Left lung (tissue), 10 donors: ENCODE measurements around the gene TOMM7. TPM values are rescaled to one million over a fixed set of nuclear protein-coding genes. Genes with fewer than 3 reads are reported as not detected.

ENCODE experiments used
- ATAC-seq: fragments of 200-7000 bp; cut with Tn5 transposase; one replicate; pipeline ENCODE4 v1.9.1; 2020; ENCODE audit warnings: moderate library complexity
- DNase-seq, 4 donors: peaks; one replicate each; pipeline ENCODE4 v3.0.0-alpha.2; 2013 to 2020
- H3K27ac ChIP-seq, 2 donors: fragments of 200-600 bp; sonication (generic) in 1 of 2; one replicate each; pipeline versions ENCODE4 v1.5.0 to v1.8.0; 2020 to 2021
- H3K27me3 ChIP-seq, 2 donors: fragments of 200-600 bp; sonication (generic) in 1 of 2; one replicate each; pipeline versions ENCODE4 v1.5.0 to v1.8.0; 2020 to 2021
- H3K36me3 ChIP-seq, 2 donors: fragments of 200-600 bp; sonication (generic) in 1 of 2; one replicate each; pipeline versions ENCODE4 v1.5.0 to v1.8.0; 2020 to 2021
- H3K4me1 ChIP-seq, 2 donors: fragments of 200-600 bp; one replicate each; pipeline ENCODE4 v1.8.0; 2021
- H3K4me3 ChIP-seq, 2 donors: fragments of 200-600 bp; sonication (generic) in 1 of 2; one replicate each; pipeline versions ENCODE4 v1.5.0 to v1.8.0; 2020 to 2021; ENCODE audit warnings: mild to moderate bottlenecking in 1 of 2
- H3K9me3 ChIP-seq, 2 donors: fragments of 200-600 bp; sonication (generic) in 1 of 2; one replicate each; pipeline versions ENCODE4 v1.5.0 to v1.8.0; 2020 to 2021
- intact Hi-C, 2 donors: fragments of 100-400 bp; cut with DNase I; formaldehyde crosslinking; loops; one replicate each; pipeline versions ENCODE4 v1.11.2 to v1.14.2; 2022
- polyA plus RNA-seq, 6 donors: library from polyadenylated mRNA; unstranded; fragments of 120-200 nt; gene quantifications; one replicate each; pipeline ENCODE4 v1.2.1, GENCODE V29; 2013; ENCODE audit not compliant: insufficient read length in 6 of 6
- total RNA-seq, 2 donors: library from RNA; stranded (reverse); fragmentation: NEBNext Ultra II Directional; extraction: Animal tissue kit (Norgen Biotek cat#: 25700); gene quantifications; one replicate each; pipeline ENCODE4 v1.2.1, GENCODE V29; 2021
- TF ChIP-seq, protein P1 (sequence below), 2 donors: fragments of 200-600 bp; sonication (generic) in 1 of 2; IDR thresholded peaks; one replicate each; pipeline versions ENCODE4 v1.5.0 to v1.8.0; 2021; ENCODE audit warnings: antibody characterized with exemption in 2 of 2
- donor health status: DM: no; HTN: yes; CAD: no.
- donor health status: DM: no; HTN: no; CAD: no.

The TOMM7 gene
- total and polyA plus RNA-seq, 8 donors = 234 to 580 (median 504) TPM

DNA sequence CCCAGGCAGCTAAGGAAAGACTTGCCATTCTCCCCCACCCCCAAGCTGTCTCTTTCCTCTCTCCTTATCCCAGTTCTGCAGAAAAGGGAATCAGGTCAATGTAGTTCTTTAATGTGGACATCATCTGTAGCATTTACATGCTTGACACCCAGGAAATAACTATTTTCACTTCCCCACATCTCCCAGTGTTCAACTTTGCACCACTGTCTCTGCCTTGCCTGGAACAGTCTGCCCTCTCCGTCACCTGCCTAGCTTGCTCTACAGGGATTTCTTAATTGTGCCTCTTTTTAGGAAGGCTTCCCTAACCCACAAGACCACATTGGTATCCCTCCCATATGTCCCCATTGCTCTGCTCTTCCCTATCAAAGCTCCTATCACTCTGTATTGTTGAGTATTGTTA, 45.9 kb upstream of the TOMM7 start:
- H3K27me3 ChIP-seq = no peaks in the 10 kb centered on the region
- H3K4me3 ChIP-seq = no peak overlapping the region
- DNase-seq (no peak), ATAC-seq (peak; percentile 50)
- intact Hi-C loops = no loop called here
- no peak overlapping the region for H3K27ac ChIP-seq
- H3K9me3 ChIP-seq = no peaks in the 10 kb centered on the region
- TF ChIP-seq, protein P1, sequence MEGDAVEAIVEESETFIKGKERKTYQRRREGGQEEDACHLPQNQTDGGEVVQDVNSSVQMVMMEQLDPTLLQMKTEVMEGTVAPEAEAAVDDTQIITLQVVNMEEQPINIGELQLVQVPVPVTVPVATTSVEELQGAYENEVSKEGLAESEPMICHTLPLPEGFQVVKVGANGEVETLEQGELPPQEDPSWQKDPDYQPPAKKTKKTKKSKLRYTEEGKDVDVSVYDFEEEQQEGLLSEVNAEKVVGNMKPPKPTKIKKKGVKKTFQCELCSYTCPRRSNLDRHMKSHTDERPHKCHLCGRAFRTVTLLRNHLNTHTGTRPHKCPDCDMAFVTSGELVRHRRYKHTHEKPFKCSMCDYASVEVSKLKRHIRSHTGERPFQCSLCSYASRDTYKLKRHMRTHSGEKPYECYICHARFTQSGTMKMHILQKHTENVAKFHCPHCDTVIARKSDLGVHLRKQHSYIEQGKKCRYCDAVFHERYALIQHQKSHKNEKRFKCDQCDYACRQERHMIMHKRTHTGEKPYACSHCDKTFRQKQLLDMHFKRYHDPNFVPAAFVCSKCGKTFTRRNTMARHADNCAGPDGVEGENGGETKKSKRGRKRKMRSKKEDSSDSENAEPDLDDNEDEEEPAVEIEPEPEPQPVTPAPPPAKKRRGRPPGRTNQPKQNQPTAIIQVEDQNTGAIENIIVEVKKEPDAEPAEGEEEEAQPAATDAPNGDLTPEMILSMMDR (IDR thresholded peaks at IDR 0.05) = no peak
- H3K36me3 ChIP-seq = no peaks in the 10 kb centered on the region
- H3K4me1 ChIP-seq = no peaks in the 10 kb centered on the region

DNA sequence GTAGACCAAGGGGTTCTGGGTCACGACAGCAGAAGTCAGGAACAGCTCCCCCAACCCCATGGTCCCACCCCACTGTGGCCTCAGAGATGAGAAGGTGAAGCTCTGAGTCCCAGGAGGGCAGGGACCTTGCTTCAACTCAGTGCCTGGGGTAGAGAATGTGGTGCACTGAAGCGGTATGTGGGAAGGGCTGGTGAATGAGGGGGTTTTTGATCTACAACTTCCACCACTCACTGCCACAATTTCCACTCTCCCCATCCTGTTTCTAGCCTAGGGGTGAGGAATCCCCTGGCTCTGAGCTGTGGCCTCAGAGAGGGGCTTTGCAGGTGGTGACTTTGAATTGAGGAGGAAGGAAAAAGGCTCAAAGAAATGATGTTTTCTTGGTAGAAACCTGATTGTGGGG, 44.9 kb upstream of the TOMM7 start:
- TF ChIP-seq, protein P1 (IDR thresholded peaks at IDR 0.05) = no peak
- H3K9me3 ChIP-seq = no peaks in the 10 kb centered on the region
- no peaks in the 10 kb centered on the region for H3K36me3 ChIP-seq
- ATAC-seq = peak; percentile 26
- peak overlapping the region; percentile 16 to 71 for H3K27ac ChIP-seq
- H3K27me3 ChIP-seq = no peaks in the 10 kb centered on the region
- H3K4me3 ChIP-seq = no peak overlapping the region
- no peaks in the 10 kb centered on the region for H3K4me1 ChIP-seq
- intact Hi-C loops = no loop called here
- DNase-seq = peak in 1 of 4 donors; percentile 24

DNA sequence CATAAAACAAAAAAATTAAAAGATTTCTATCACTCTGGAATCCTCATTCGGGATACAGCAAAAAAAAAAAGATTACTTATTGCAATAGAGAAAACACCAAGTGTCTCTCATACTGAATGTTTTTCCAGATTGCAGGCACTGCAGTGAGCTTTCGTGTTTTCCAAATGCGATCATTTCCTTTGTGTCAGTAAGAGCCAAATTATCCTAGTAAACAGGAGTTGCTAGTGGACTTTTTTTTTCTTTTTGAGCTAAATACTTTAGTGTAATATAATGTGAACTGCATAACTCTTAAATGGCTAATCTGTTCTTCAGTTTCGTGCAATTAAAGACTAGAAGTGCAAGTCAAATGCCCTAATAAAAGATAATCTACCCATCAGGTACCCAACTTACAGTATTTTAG, 44.4 kb upstream of the TOMM7 start:
- no peak overlapping the region for H3K4me3 ChIP-seq
- DNase-seq (peak in 1 of 4 donors; percentile 75), ATAC-seq (peak; percentile 55)
- H3K27me3 ChIP-seq = no peaks in the 10 kb centered on the region
- H3K36me3 ChIP-seq = no peaks in the 10 kb centered on the region
- H3K9me3 ChIP-seq = no peaks in the 10 kb centered on the region
- TF ChIP-seq, protein P1 (IDR thresholded peaks at IDR 0.05) = no peak
- no peaks in the 10 kb centered on the region for H3K4me1 ChIP-seq
- peak overlapping the region; percentile 16 to 71 for H3K27ac ChIP-seq
- intact Hi-C loops = no loop called here

DNA sequence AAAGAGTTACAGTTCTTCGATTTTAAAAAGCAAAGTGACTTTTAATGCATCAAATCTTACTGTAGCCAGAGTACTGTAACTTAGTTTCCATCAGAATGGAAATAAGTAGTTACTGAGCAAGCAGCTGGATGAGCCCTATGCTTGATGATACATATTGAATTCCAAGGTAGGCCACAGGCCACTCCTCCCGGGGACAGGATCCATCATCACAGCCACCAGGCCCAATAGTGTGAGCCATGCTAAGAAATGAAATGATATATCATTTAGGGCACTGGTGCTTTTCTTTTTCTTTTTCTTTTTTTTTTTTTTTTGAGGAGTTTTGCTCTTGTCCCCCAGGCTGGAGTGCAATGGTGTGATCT, 42.9 kb upstream of the TOMM7 start:
- no peak overlapping the region for H3K4me3 ChIP-seq
- no peaks in the 10 kb centered on the region for H3K36me3 ChIP-seq
- H3K27ac ChIP-seq = peak overlapping the region in 1 of 2 donors; percentile 69
- no peaks in the 10 kb centered on the region for H3K9me3 ChIP-seq
- no peaks in the 10 kb centered on the region for H3K4me1 ChIP-seq
- intact Hi-C loops = no loop called here
- TF ChIP-seq, protein P1 (IDR thresholded peaks at IDR 0.05) = no peak
- no peak for DNase-seq
- H3K27me3 ChIP-seq = no peaks in the 10 kb centered on the region
- ATAC-seq = no peak

DNA sequence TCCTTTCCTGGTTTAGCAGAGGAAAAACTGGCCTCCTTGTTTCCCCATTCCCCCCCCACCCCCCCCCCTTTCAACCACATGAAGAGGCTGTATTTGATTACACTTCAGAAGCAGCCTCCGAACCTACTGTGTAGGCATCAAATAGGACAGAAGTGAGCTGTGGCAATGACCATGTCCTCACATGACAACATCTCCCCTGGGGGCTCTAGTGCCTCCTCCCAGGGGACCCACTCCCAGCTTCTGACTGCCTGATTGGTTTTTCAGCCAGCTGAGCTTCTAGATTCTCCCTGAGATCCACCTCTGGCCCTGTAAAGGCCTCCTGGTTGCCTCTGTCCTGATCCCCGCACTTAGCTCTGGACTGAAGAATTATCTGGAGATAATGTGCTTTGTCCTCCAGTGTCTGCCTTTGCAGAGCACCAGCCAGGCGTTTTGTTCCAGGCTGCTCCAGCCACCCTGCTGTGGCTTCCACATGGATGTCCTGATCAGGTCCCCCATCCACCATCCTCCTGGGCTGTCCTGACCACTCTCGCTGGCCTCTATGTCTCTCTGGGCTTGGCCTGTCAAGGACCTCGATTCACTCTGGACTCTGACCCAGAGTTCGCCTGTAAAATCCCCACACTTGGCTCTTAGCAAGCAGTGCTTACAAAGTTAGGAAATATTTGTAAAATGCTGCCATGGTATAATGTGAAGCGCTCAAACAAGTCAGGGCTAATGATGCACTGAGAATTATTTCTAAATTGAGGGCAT, 42.4 kb upstream of the TOMM7 start:
- no peak for ATAC-seq
- intact Hi-C loops = no loop called here

More for the DNA sequence above, 42.4 kb upstream of the TOMM7 start:
- H3K4me1 ChIP-seq = no peaks in the 10 kb centered on the region
- no peaks in the 10 kb centered on the region for H3K36me3 ChIP-seq
- H3K27me3 ChIP-seq = no peaks in the 10 kb centered on the region
- H3K27ac ChIP-seq = peak overlapping the region in 1 of 2 donors; percentile 69
- H3K9me3 ChIP-seq = no peaks in the 10 kb centered on the region
- no peak overlapping the region for H3K4me3 ChIP-seq
- TF ChIP-seq, protein P1 (IDR thresholded peaks at IDR 0.05) = no peak
- DNase-seq = no peak
